GM19452 (cell line): ENCODE results near the gene TMEM163.
A peak's percentile ranks its signal among the peaks of the same experiment; 100 is the strongest.

Experiments used
- ATAC-seq: cut with Tn5 transposase; IDR thresholded peaks from one replicate; pipeline ENCODE4 v1.9.1; 2021; ENCODE audit not compliant: unreplicated experiment

TMEM163 gene

GRCh38 chr2:134461511-134461910, 257.3 kb downstream of the TMEM163 start:
- ATAC-seq: no peak

- ATAC-seq: peak; percentile 85
Observed at GRCh38 chr2:134460583-134460998, 258.2 kb downstream of the TMEM163 start.

GRCh38 chr2:134459706-134460406, 258.9 kb downstream of the TMEM163 start:
- no peak for ATAC-seq

- ATAC-seq: no peak
Observed at GRCh38 chr2:134458950-134459349, 259.9 kb downstream of the TMEM163 start.

GRCh38 chr2:134458473-134458853, 260.3 kb downstream of the TMEM163 start:
- no peak for ATAC-seq

- ATAC-seq: no peak
Observed at GRCh38 chr2:134457765-134458472, 260.9 kb downstream of the TMEM163 start.

- no peak for ATAC-seq
Observed at GRCh38 chr2:134457353-134457752, 261.4 kb downstream of the TMEM163 start.

- no peak for ATAC-seq
Observed at GRCh38 chr2:134455426-134455825, 263.4 kb downstream of the TMEM163 start.

- no peak for ATAC-seq
Observed at GRCh38 chr2:134454931-134455330, 263.9 kb downstream of the TMEM163 start.

- ATAC-seq: no peak
Observed at GRCh38 chr2:134454426-134454825, 264.4 kb downstream of the TMEM163 start.

- no peak for ATAC-seq
Observed at GRCh38 chr2:134453973-134454372, 264.8 kb downstream of the TMEM163 start.

GRCh38 chr2:134453476-134453875, 265.3 kb downstream of the TMEM163 start:
- no peak for ATAC-seq

- no peak for ATAC-seq
Observed at GRCh38 chr2:134452042-134452733, 266.6 kb downstream of the TMEM163 start.

- no peak for ATAC-seq
Observed at GRCh38 chr2:134451347-134451630, 267.5 kb downstream of the TMEM163 start.

- ATAC-seq: no peak
Observed at GRCh38 chr2:134449751-134450513, 268.9 kb downstream of the TMEM163 start.

GRCh38 chr2:134449157-134449556, 269.6 kb downstream of the TMEM163 start:
- ATAC-seq: no peak

GRCh38 chr2:134448650-134449049, 270.1 kb downstream of the TMEM163 start:
- ATAC-seq: no peak

GRCh38 chr2:134447669-134448068, 271.1 kb downstream of the TMEM163 start:
- ATAC-seq: no peak

- no peak for ATAC-seq
Observed at GRCh38 chr2:134446383-134447017, 272.3 kb downstream of the TMEM163 start.

GRCh38 chr2:134445985-134446382, 272.8 kb downstream of the TMEM163 start:
- no peak for ATAC-seq

- ATAC-seq: no peak
Observed at GRCh38 chr2:134445116-134445515, 273.7 kb downstream of the TMEM163 start.
